Umbilical cord (tissue), 2 donors: ENCODE results near the gene HMCN2. TPM values are rescaled to one million over a fixed set of nuclear protein-coding genes. Genes with fewer than 3 reads are reported as not detected.

Experiments used
- DNase-seq: peaks from one replicate; pipeline ENCODE4 v3.0.0-alpha.2; 2015; ENCODE audit warnings: low spot score
- total RNA-seq: library from RNA; depleted of rRNA; stranded (reverse); fragments of >200 nt; gene quantifications from one replicate; pipeline ENCODE4 v1.2.3, GENCODE V29; 2014; ENCODE audit warnings: low replicate concordance; ENCODE audit not compliant: insufficient read depth

The HMCN2 gene
- total RNA-seq, 1 donor from 2014 or later = 7.5 TPM

DNA sequence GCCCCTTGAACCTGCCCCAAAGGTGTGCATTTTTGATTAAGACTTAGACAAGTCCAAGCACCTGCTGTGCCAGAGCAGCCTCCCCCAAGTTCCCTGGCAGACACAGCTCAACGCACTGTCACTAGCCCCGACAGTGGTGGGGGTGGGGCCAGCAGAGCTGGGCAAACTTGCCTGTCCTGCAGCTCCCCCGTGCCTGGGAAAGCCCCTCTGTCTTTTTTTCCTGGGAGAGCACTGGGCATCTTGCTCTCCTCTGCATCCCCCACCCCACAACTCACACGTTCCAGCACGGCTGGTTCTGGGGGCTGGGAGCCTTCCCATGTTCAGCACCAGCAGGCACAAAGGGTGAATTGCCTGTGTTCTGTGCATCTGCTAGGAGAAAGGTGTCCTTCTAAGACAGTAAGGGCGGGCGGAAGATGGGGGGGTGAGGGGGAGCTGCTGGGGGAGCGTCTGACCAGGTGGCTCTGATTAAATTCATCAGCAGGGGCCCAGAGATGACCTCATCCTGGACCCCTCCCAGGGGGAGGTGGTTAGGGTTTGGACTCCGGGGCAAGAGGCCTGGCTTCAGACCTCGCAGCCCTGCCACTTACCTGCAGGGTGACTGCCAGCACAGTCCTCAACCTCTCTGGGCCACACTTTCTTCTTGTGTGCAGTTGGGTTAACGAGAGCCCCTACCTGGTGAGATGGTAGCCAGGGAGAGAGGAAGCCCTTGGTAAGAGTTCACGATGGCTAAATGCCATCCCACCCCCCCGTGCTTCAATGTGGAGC lies 23.5 kb downstream of the HMCN2 start:
- no peak for DNase-seq

- DNase-seq = no peak
Measured at GRCh38 chr9:130289711-130290241, 24.2 kb downstream of the HMCN2 start.

- no peak for DNase-seq
Measured at GRCh38 chr9:130290291-130291181, 25.0 kb downstream of the HMCN2 start.

DNA sequence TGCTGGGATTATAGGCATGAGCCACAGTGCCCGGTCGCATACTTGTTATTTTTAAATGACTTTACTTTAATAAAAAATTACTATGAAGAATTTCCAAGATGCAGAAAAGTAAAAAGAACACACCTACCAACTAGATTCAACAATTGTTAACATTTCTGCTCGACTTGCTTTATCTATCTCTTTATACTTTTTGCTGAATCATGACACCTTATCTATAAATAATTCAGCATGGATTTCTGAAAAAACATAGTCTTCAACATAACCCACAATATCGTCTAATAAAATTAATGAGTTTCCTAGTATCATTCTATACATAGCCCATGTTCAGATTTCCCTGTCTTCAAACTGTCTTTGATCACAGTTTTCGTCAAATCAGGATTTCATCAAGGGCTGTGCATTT lies 25.9 kb downstream of the HMCN2 start:
- peak; percentile 24 for DNase-seq

- DNase-seq = peak; percentile 11
Measured at GRCh38 chr9:130292106-130292505, 26.5 kb downstream of the HMCN2 start.

DNA sequence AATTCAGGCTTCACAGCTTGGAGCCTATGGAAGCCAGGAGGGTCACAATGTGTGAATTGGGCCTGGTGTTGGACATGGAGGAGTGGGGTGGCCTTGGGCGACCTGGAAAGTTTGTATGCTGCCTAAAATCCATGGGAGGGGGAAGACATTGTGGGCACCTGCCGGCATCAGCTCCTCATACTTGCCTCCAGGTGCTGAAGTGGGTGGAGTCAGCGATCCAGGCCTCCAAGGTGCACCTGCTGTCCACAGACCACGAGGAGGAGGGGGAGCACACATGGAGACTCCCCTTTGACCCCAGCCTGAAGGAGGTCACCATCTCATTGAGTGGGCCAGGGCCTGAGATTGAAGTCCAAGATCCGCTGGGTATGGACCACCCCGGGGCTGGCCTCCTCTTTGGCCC lies 29.1 kb downstream of the HMCN2 start:
- DNase-seq = no peak

DNA sequence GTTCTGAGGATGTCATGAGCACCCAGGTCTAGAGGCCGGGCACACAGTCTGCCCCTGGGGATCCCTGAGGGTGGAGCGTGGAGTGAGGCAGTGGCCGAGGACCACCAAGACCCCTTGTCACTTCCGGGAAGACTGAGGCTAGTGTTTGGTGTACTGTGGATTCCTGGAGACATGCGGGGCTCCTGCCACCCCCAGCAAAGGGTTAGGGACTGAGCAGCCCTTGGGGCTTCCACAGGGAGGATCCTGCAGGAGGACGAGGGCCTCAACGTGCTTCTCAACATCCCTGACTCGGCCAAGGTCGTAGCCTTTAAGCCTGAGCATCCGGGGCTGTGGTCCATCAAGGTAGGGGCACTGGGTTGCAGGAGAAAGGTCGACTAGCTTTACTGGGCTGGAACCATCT lies 29.9 kb downstream of the HMCN2 start:
- DNase-seq = no peak

DNA sequence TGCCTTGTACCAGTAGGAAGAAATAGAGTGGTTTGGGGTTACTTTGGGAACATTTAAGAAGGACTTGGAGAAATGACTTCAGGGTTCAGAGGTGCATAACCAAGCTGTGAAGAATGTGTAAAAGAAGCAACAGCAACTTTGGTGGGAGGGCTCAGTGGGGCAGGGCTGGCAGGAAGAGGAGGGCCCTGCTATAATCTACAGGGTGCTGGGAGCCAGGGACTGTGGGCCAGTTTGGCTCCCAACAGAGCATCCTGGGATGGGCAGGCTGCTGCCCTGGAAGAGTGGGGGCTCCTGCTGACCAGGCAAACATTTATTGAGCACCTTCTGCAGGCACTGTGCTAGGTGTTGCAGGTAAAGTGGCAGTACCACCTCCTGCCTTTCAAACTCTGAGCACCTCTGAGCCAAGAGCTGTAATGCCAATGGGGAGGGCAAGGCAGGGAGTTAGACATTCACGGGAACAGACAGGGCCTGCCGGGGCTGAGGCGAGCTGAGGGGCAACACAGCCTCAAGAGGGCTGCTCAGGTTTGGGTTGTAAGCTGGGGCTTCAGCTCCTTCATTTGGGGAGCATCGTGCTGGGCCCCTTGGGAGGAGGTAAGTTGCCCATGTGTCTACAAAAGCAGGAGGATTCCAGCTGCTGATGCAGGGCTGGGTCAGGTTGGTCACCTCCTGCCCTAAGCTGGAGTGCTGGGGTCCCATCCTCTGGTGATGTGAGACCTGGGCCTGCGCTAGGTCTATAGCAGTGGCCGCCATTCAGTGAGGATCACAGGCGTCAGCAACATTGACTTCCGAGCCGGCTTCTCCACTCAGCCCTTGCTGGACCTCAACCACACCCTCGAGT lies 30.6 kb downstream of the HMCN2 start:
- DNase-seq = no peak

DNA sequence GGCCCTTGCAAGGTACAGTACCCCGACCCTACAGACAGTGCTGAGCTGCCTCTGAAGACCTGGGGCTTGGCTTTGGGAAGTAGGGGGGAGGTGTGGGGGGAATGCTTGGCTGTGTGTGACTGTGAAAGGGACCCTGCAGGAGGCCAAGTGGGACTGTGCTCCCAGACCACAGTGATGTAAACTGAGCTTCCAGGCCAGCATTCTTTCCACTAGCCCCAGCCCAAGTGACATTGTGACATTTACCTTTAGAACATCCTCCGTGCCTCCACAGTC lies 31.2 kb downstream of the HMCN2 start:
- no peak for DNase-seq

DNA sequence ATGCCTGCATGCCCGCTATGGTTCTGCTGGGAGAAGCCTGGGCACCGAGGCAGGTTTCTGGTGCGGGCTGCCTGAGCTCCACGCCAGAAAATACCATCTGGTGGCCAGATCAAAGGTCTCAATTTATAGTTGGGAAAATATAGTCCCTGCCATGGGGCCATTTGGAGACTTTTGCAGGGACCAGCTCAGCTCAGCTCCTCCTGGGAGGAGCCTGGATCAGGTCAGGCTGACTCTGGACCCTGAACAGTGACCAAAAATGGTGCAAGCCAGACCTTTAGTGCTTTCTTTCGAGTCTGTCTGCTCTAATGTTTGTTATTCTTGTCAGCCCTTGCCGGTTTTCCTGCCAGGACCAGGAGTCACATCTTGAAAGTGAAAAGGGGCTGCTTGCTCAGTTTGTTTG lies 31.8 kb downstream of the HMCN2 start:
- no peak for DNase-seq

DNA sequence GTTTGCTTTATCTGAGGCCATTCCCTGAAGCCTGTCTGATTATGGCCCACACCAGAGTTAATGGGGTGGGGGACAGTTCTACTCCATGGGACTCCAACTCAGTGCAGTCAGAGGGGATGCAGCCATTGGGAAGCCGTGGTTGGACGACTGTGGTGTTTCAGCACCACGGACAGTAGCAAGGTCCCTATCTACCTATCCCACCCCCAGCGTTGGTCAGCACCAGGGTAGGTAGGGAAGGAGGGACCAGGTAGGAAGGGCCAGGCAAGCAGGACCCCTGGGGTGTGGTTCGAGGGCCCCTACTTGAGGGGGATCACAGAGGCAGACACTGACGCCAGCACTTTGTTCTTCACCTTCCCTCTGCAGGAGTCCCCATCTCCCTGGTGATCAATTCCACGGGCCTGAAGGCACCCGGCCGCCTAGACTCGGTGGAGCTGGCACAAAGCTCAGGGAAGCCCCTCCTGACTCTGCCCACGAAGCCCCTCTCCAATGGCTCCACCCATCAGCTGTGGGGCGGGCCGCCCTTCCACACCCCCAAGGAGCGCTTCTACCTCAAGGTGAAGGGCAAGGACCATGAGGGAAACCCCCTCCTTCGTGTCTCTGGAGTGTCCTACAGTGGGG lies 33.2 kb downstream of the HMCN2 start:
- DNase-seq = no peak

- no peak for DNase-seq
Measured at GRCh38 chr9:130299785-130300615, 34.4 kb downstream of the HMCN2 start.

DNA sequence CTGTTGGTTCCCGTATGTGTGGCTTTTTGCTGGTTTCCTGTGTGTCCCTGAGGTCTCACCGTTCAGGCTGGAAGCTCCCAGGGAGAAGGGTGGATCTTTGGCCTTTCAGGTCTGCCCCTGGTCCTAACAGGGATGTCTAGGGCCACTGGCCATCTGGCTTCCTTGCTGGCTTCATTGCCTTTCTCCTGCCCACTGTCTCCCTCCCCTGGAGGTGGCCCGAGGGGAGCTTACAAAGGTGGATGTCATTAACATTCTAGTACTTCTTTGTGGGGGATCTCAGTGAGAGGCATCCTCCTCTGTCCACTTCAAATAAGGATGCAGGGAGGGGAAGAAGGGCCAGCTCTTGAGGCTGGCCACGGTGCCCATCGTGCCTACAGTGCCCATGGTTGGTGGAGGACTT lies 35.2 kb downstream of the HMCN2 start:
- DNase-seq = no peak

- no peak for DNase-seq
Measured at GRCh38 chr9:130301483-130302286, 36.1 kb downstream of the HMCN2 start.

DNA sequence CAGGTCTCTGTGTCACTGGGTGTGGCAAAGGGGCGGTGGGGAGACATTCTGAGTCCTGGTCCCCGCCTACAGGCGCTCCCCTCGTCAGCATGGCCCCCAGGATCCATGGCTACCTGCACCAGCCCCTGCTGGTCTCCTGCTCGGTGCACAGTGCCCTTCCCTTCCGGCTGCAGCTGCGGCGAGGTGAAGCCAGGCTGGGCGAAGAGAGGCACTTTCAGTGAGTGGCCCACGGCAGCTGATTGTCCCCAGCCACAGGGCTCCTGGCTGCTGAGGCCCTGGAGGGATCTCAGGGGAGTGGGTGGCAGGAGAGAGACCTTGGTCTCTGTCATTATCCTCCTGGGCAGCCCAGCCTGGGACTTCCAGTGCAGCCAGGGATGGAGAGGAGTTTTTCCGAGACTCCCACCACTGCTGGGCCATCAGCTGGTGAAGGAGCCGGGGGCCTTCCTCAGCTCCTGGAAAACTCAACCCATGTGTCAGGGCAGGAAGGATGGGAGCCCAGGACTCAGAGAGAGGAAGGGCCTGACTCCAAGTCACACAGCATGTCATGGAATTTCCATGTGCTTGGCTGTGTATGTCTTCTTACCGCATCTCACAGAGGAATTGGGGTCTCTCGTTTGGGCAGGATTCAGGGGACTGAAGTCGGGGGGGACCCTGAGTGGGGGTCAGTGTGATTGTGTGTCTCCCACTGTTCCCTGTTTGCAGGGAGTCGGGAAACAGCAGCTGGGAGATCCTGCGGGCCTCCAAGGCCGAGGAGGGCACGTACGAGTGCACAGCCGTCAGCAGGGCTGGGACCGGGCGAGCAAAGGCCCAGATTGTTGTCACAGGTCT lies 37.4 kb downstream of the HMCN2 start:
- DNase-seq = no peak

GRCh38 chr9:130303613-130304055 lies 38.1 kb downstream of the HMCN2 start:
- DNase-seq = no peak

DNA sequence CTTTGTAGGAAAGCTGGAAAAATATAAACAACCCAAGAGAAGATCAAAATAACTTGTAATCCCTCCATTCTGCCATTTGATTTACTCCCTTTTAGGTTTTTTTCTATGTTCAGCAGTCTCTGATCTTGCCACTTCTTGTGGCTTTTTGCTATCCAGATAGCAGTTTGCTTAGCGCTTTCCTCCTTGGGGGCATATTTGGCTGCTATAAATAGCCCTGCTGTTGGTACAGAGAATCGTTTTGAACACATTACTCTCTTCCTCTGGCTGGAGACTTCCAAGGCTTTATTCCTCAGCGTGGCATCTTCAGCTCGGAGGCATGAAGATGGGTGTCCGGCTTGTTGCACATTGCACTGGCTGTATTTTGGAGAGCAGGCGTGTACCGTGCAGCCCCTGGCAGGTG lies 38.6 kb downstream of the HMCN2 start:
- no peak for DNase-seq

DNA sequence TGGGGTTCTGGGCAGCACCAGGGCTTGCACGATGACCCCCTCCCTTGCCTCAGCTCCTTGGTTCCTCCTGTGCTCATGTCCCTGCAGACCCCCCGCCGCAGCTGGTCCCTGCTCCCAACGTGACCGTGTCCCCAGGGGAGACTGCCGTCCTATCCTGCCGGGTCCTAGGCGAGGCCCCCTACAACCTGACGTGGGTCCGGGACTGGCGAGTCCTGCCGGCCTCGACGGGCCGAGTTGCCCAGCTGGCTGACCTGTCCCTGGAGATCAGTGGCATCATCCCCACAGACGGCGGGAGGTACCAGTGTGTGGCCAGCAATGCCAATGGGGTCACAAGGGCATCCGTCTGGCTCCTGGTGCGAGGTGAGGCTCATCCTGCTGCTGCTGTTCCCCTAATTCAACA lies 39.1 kb downstream of the HMCN2 start:
- DNase-seq = no peak

DNA sequence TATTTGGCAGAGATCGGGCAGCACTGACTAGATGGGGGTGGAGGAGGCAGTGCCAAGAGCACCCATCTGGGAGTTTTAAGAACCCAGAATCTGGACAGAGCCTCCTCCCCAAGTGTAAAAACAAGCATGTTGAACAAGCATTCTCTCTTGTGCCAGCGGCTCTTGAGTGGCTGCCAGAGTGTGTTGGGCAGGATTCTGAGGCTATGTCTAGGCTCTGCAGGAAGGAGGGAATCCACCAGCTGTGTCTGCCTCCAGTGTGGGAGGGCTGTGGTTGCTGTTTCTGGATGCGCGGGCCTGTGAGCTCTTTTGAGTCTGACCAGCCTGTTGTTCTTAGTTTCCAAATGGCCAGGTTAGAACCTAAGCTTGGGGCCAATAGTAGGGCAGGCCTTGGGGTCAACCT lies 39.8 kb downstream of the HMCN2 start:
- no peak for DNase-seq
